Measurements from ENCODE around the gene MPND.

The MPND gene

DNA sequence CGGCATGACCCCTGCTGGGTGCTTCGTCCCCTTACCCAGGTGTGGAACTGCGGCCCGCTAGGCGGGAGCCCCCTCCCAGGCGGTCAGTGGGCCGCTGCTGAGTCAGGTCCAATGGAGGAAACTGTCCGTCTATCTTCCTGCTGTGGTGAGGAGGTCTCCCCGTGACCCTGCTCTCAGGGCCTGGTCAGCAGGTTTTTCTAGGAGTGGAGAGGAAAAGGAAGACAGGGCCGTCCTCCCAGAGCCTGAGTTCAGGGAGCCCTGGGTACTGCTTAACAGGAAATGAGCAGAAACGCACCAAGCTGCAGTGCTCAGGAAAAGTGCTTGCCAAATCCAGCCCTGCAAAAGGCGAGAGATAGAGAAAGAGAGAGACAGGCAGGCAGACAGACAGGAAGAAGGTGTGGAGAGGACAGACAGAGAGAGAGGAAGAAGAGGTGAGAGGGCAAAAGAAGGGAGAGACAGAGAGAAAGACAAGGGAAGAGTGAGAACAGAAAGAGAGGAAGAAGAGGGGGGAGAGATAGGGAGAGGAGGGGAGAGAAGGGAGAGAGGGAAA is 46.7 kb downstream of the MPND start:
- Histone ChIP-seq H3K4me1 (ENCODE audit: control insufficient read depth in 2 of 2, insufficient read depth in 2 of 2, low read length in 2 of 2) (peaks cover 19 to 26% of the 10 kb centered on the region in 2 donors), H3K27ac (ENCODE audit: low read depth in 2 of 2, low read length in 2 of 2) (peak overlapping the region; percentile 19 to 73), H3K36me3 (ENCODE audit: control insufficient read depth in 2 of 2, insufficient read depth in 2 of 2, low read length in 2 of 2) (no peaks in the 10 kb centered on the region), H3K9ac (ENCODE audit: low read depth in 1 of 2, low read length in 2 of 2) (peak overlapping the region; percentile 18 to 20), H3K27me3 (ENCODE audit: control insufficient read depth in 2 of 2, insufficient read depth in 2 of 2, low read length in 2 of 2) (no peaks in the 10 kb centered on the region), H3K9me3 (ENCODE audit: control insufficient read depth in 2 of 2, low read length in 2 of 2) (no peaks in the 10 kb centered on the region), H3K4me3 (ENCODE audit: low read length in 2 of 2) (peak overlapping the region in 1 of 2 donors; percentile 29)

DNA sequence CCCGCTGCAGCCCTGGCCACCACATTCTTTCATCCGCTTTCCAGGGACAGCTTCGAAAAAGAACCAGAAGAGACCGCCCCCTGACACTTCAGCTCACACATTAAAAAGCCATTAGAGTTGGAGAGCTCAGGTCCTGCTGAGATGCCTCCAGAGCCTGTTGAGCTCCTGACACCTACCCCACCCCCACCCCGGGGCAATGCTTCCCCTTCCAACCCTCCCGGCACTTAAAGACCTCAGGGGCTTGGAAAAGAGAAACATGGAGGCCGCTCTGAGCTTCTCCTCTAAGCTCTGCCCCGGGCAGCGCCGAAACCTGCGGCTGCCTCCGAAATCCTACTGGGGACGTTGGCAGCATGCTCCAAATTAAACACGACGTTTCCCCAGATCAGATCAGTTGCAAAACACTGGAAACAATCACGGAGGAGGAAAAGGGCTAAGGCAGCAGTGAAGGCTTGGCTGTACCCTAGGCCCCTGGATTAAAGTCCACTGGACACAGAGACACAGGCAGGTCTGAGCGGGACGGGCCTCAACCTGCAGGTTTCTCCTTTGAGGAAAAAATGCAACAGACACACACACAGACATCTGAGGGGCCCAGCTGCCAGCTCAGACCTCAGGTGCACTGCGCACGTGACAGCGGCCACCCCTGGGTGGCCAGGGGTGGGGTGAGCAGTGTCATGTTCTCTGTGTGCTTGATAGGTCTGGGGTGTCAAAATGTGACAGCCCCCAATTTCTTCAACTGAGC is 47.4 kb downstream of the MPND start:
- peak overlapping the region; percentile 19 to 73 for H3K27ac ChIP-seq (ENCODE audit: low read depth in 2 of 2, low read length in 2 of 2)
- no peak overlapping the region for H3K9ac ChIP-seq (ENCODE audit: low read depth in 1 of 2, low read length in 2 of 2)
- H3K36me3 ChIP-seq (ENCODE audit: control insufficient read depth in 2 of 2, insufficient read depth in 2 of 2, low read length in 2 of 2), result no peaks in the 10 kb centered on the region
- no peaks in the 10 kb centered on the region for H3K9me3 ChIP-seq (ENCODE audit: control insufficient read depth in 2 of 2, low read length in 2 of 2)
- H3K4me3 ChIP-seq (ENCODE audit: low read length in 2 of 2), result no peak overlapping the region
- H3K27me3 ChIP-seq (ENCODE audit: control insufficient read depth in 2 of 2, insufficient read depth in 2 of 2, low read length in 2 of 2), result no peaks in the 10 kb centered on the region
- H3K4me1 ChIP-seq (ENCODE audit: control insufficient read depth in 2 of 2, insufficient read depth in 2 of 2, low read length in 2 of 2), result peaks cover 19 to 23% of the 10 kb centered on the region in 2 donors

DNA sequence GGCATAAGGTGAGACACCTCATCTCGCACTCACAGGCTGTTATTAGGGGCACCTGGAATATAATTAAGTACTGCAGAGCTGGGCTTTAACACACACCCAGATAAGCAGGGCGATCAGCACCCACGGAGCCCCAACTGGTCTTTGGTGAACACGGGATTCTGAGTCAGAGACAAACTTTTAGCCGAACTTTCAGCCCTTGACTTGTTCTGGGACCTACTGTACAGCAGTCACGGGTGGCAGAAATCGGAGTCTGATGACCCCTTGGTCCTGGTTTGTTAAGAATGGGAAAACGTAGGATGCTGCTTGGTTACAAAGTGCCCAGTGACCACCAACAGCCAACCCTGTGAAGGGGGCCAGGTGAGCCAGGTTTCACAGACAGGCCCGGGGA is 47.9 kb downstream of the MPND start:
- peak overlapping the region; percentile 15 to 73 for H3K27ac ChIP-seq (ENCODE audit: low read depth in 2 of 2, low read length in 2 of 2)
- peaks cover 19 to 23% of the 10 kb centered on the region in 2 donors for H3K4me1 ChIP-seq (ENCODE audit: control insufficient read depth in 2 of 2, insufficient read depth in 2 of 2, low read length in 2 of 2)
- no peaks in the 10 kb centered on the region for H3K36me3 ChIP-seq (ENCODE audit: control insufficient read depth in 2 of 2, insufficient read depth in 2 of 2, low read length in 2 of 2)
- H3K9me3 ChIP-seq (ENCODE audit: control insufficient read depth in 2 of 2, low read length in 2 of 2), result no peaks in the 10 kb centered on the region
- H3K9ac ChIP-seq (ENCODE audit: low read depth in 1 of 2, low read length in 2 of 2), result peak overlapping the region in 1 of 2 donors; percentile 2
- H3K4me3 ChIP-seq (ENCODE audit: low read length in 2 of 2), result no peak overlapping the region
- H3K27me3 ChIP-seq (ENCODE audit: control insufficient read depth in 2 of 2, insufficient read depth in 2 of 2, low read length in 2 of 2), result no peaks in the 10 kb centered on the region

GRCh38 chr19:4391701-4392483 is 48.5 kb downstream of the MPND start:
- H3K4me3 ChIP-seq (ENCODE audit: low read length in 2 of 2), result no peak overlapping the region
- peaks cover 19 to 23% of the 10 kb centered on the region in 2 donors for H3K4me1 ChIP-seq (ENCODE audit: control insufficient read depth in 2 of 2, insufficient read depth in 2 of 2, low read length in 2 of 2)
- H3K36me3 ChIP-seq (ENCODE audit: control insufficient read depth in 2 of 2, insufficient read depth in 2 of 2, low read length in 2 of 2), result peaks cover 0 to 2% of the 10 kb centered on the region in 2 donors
- H3K9ac ChIP-seq (ENCODE audit: low read depth in 1 of 2, low read length in 2 of 2), result no peak overlapping the region
- H3K27me3 ChIP-seq (ENCODE audit: control insufficient read depth in 2 of 2, insufficient read depth in 2 of 2, low read length in 2 of 2), result no peaks in the 10 kb centered on the region
- H3K9me3 ChIP-seq (ENCODE audit: control insufficient read depth in 2 of 2, low read length in 2 of 2), result no peaks in the 10 kb centered on the region
- H3K27ac ChIP-seq (ENCODE audit: low read depth in 2 of 2, low read length in 2 of 2), result peak overlapping the region; percentile 15 to 73

- peaks cover 19 to 22% of the 10 kb centered on the region in 2 donors for H3K4me1 ChIP-seq (ENCODE audit: control insufficient read depth in 2 of 2, insufficient read depth in 2 of 2, low read length in 2 of 2)
- no peak overlapping the region for H3K4me3 ChIP-seq (ENCODE audit: low read length in 2 of 2)
- peaks cover 0 to 3% of the 10 kb centered on the region in 2 donors for H3K36me3 ChIP-seq (ENCODE audit: control insufficient read depth in 2 of 2, insufficient read depth in 2 of 2, low read length in 2 of 2)
- no peak overlapping the region for H3K9ac ChIP-seq (ENCODE audit: low read depth in 1 of 2, low read length in 2 of 2)
- H3K9me3 ChIP-seq (ENCODE audit: control insufficient read depth in 2 of 2, low read length in 2 of 2), result no peaks in the 10 kb centered on the region
- no peaks in the 10 kb centered on the region for H3K27me3 ChIP-seq (ENCODE audit: control insufficient read depth in 2 of 2, insufficient read depth in 2 of 2, low read length in 2 of 2)
- no peak overlapping the region for H3K27ac ChIP-seq (ENCODE audit: low read depth in 2 of 2, low read length in 2 of 2)
Observed at GRCh38 chr19:4393947-4394590, 50.7 kb downstream of the MPND start.

- no peak overlapping the region for H3K27ac ChIP-seq (ENCODE audit: low read depth in 2 of 2, low read length in 2 of 2)
- H3K4me1 ChIP-seq (ENCODE audit: control insufficient read depth in 2 of 2, insufficient read depth in 2 of 2, low read length in 2 of 2), result peaks cover 12 to 14% of the 10 kb centered on the region in 2 donors
- H3K9me3 ChIP-seq (ENCODE audit: control insufficient read depth in 2 of 2, low read length in 2 of 2), result no peaks in the 10 kb centered on the region
- H3K9ac ChIP-seq (ENCODE audit: low read depth in 1 of 2, low read length in 2 of 2), result peak overlapping the region in 1 of 2 donors; percentile 24
- H3K36me3 ChIP-seq (ENCODE audit: control insufficient read depth in 2 of 2, insufficient read depth in 2 of 2, low read length in 2 of 2), result peaks cover 0 to 3% of the 10 kb centered on the region in 2 donors
- H3K4me3 ChIP-seq (ENCODE audit: low read length in 2 of 2), result no peak overlapping the region
- H3K27me3 ChIP-seq (ENCODE audit: control insufficient read depth in 2 of 2, insufficient read depth in 2 of 2, low read length in 2 of 2), result no peaks in the 10 kb centered on the region
Observed at GRCh38 chr19:4396949-4397783, 53.8 kb downstream of the MPND start.

- Histone ChIP-seq H3K36me3 (ENCODE audit: control insufficient read depth in 2 of 2, insufficient read depth in 2 of 2, low read length in 2 of 2) (peaks cover 0 to 3% of the 10 kb centered on the region in 2 donors), H3K4me3 (ENCODE audit: low read length in 2 of 2) (peak overlapping the region; percentile 82 to 92), H3K4me1 (ENCODE audit: control insufficient read depth in 2 of 2, insufficient read depth in 2 of 2, low read length in 2 of 2) (peaks cover 17 to 20% of the 10 kb centered on the region in 2 donors), H3K27me3 (ENCODE audit: control insufficient read depth in 2 of 2, insufficient read depth in 2 of 2, low read length in 2 of 2) (no peaks in the 10 kb centered on the region), H3K9ac (ENCODE audit: low read depth in 1 of 2, low read length in 2 of 2) (peak overlapping the region; percentile 77 to 87), H3K9me3 (ENCODE audit: control insufficient read depth in 2 of 2, low read length in 2 of 2) (no peaks in the 10 kb centered on the region), H3K27ac (ENCODE audit: low read depth in 2 of 2, low read length in 2 of 2) (peak overlapping the region; percentile 82 to 90)
Observed at GRCh38 chr19:4399812-4400134, 56.4 kb downstream of the MPND start.

DNA sequence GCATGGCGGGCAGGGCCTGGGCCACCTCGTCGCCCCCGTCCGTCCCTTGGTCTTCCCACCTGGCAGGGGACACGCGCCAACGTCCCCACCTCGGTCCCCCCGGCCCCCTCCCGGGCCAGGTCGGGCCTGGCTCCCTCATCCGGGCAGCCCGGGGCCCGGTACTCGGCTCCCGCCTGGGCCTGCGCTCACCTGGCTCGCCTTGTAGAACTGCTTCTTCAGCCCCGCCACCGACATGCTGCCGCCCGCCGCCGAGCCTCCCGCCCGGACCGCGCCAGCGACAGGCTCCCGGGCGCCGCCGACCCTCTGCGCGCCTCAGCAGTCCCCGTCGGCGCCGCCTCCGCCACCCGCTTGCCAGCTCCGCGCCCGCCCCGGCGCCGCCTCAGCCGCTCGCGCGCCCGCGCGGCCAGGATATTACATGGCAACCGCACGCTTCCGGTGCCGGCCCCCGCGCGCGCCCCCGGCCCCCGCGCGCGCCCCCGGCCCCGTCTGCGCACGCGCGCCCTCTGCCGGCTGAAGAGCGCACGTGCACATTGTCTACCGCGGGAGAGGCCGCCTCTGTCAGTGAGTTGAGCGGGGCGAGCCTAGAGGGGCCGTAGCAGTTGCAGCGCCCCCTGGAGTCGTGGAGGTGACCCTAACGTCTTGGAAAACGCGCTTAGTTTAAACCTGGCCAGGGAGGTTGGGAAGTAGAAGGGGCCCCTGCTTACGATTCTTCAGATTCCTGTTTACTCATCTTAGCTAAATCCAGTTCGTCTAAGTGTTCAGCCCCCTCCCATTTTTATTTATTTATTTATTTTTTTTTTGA is 57.0 kb downstream of the MPND start, which contains the start of gene SH3GL1:
SH3GL1 (minus strand) TSS at position 413 of the 802 bp plus-strand sequence; CDS start at position 234, 179 bp downstream.
- H3K9ac ChIP-seq (ENCODE audit: low read depth in 1 of 2, low read length in 2 of 2), result peak within 1 kb of the TSS; percentile 77 to 87
- peak within 1 kb of the TSS; percentile 82 to 92 for H3K4me3 ChIP-seq (ENCODE audit: low read length in 2 of 2)
- peaks cover 17 to 20% of the 10 kb centered on the region in 2 donors for H3K4me1 ChIP-seq (ENCODE audit: control insufficient read depth in 2 of 2, insufficient read depth in 2 of 2, low read length in 2 of 2)
- H3K36me3 ChIP-seq (ENCODE audit: control insufficient read depth in 2 of 2, insufficient read depth in 2 of 2, low read length in 2 of 2), result peaks cover 0 to 3% of the 10 kb centered on the region in 2 donors
- H3K27ac ChIP-seq (ENCODE audit: low read depth in 2 of 2, low read length in 2 of 2), result peak within 1 kb of the TSS; percentile 82 to 90
- H3K9me3 ChIP-seq (ENCODE audit: control insufficient read depth in 2 of 2, low read length in 2 of 2), result no peaks in the 10 kb centered on the region
- H3K27me3 ChIP-seq (ENCODE audit: control insufficient read depth in 2 of 2, insufficient read depth in 2 of 2, low read length in 2 of 2), result no peaks in the 10 kb centered on the region

DNA sequence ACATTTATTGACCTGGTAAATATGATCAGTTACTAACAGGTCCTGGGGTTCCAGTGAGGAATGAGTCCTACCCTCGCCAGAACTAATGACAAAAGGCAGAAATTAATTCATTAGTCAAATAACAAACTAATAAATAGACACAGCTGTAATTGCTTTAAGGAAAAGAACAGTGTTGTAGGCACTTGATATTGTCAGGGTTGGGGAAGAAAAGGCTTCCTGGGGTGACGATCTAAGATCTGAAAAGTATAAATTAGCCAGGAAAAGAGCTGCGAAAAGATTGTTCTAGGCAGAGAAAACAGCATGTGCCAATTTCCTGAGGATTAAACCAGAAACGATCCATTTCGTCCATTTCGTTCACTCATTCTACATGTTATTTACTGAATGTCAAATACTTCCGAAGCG is 58.4 kb downstream of the MPND start:
- Histone ChIP-seq H3K9ac (ENCODE audit: low read depth in 1 of 2, low read length in 2 of 2) (peak overlapping the region; percentile 79 to 82), H3K4me1 (ENCODE audit: control insufficient read depth in 2 of 2, insufficient read depth in 2 of 2, low read length in 2 of 2) (peaks cover 17 to 20% of the 10 kb centered on the region in 2 donors), H3K27me3 (ENCODE audit: control insufficient read depth in 2 of 2, insufficient read depth in 2 of 2, low read length in 2 of 2) (no peaks in the 10 kb centered on the region), H3K36me3 (ENCODE audit: control insufficient read depth in 2 of 2, insufficient read depth in 2 of 2, low read length in 2 of 2) (peaks cover 0 to 3% of the 10 kb centered on the region in 2 donors), H3K9me3 (ENCODE audit: control insufficient read depth in 2 of 2, low read length in 2 of 2) (no peaks in the 10 kb centered on the region), H3K4me3 (ENCODE audit: low read length in 2 of 2) (peak overlapping the region; percentile 62 to 76), H3K27ac (ENCODE audit: low read depth in 2 of 2, low read length in 2 of 2) (peak overlapping the region; percentile 87 to 90)
